ENCODE data around the gene C17orf107. TPM values are rescaled to one million over a fixed set of nuclear protein-coding genes. Genes with fewer than 3 reads are reported as not detected.
"Not testable (repeated sequence)": the region's sequence is repeated elsewhere in the genome, so short reads cannot be mapped to it uniquely, and the experiment has no call there.

The C17orf107 gene
- total and polyA plus RNA-seq, 3 experiments from 2014 or later = 2.0 to 2.3 (median 2.2) TPM

DNA sequence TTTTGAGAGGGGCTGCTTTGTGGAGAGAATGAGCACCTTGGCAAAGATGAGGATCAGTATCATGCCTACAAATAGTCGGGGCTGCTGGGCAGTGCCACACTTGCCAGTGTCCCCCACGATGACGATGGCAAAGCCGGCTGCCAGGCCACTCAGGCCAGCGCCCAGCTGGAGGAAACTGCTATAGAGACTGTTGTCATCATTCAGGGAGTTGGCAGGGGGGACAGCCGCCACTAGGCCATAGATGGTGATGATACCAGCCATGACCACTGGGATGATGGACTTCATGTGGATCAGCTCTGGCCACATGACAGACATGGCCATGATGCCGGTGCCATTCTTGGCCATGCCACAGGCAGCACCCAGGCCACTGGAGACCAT is 42.4 kb upstream of the C17orf107 start:
- no peak overlapping the region for H3K4me3 ChIP-seq (ENCODE audit: low read length)
- no peaks in the 10 kb centered on the region for H3K27me3 ChIP-seq (ENCODE audit: insufficient read depth, low read length, poor library complexity, severe bottlenecking)
- no peak overlapping the region for H3K27ac ChIP-seq (ENCODE audit: low read depth, low read length)
- Mint-ChIP-seq H3K36me3 (peaks cover 0 to 47% (median 13%) of the 10 kb centered on the region in 3 donors), H3K9me3 (peaks cover 0 to 12% (median 4%) of the 10 kb centered on the region in 5 donors), H3K4me1 (peaks cover 36 to 54% (median 44%) of the 10 kb centered on the region in 3 donors), H3K4me3 (peak overlapping the region in 1 of 7 donors; percentile 35), H3K27ac (no peak overlapping the region), H3K27me3 (peaks cover 0 to 4% of the 10 kb centered on the region in 2 donors)
- ChIA-PET POLR2A (no interaction called here), CTCF (no interaction called here)
- peaks cover 6% of the 10 kb centered on the region for H3K36me3 ChIP-seq (ENCODE audit: insufficient read depth, low read length)
- no peak for DNase-seq
- no peaks in the 10 kb centered on the region for H3K9me3 ChIP-seq (ENCODE audit: low read length)
- H3K4me1 ChIP-seq (ENCODE audit: insufficient read depth, low read length) = peaks cover 6% of the 10 kb centered on the region

DNA sequence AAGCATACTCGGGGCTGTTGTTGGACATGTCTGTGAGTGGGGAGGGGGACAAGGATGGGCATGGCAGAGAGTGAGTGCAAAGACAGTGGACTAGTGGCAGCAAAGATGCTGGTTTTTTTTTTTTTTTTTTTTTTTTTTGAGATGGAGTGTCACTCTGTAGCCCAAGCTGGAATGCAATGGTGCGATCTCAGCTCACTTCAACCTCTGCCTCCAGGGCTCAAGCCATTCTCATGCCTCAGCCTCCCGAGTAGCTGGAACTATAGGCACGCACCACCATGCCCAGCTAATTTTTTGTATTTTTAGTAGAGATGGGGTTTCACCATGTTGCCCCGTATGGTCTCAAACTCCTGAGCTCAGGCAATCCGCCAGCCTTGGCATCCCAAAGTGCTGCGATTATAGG is 42.0 kb upstream of the C17orf107 start:
- H3K4me3 ChIP-seq (ENCODE audit: low read length); H3K27me3 Mint-ChIP-seq; DNase-seq; H3K4me1 ChIP-seq (ENCODE audit: insufficient read depth, low read length); CTCF ChIA-PET; H3K36me3 ChIP-seq (ENCODE audit: insufficient read depth, low read length); H3K27me3 ChIP-seq (ENCODE audit: insufficient read depth, low read length, poor library complexity, severe bottlenecking); POLR2A ChIA-PET; H3K9me3 Mint-ChIP-seq; H3K27ac ChIP-seq (ENCODE audit: low read depth, low read length); H3K4me3 Mint-ChIP-seq; H3K9me3 ChIP-seq (ENCODE audit: low read length); H3K27ac Mint-ChIP-seq: not testable (repeated sequence)
- H3K36me3 Mint-ChIP-seq = peaks cover 0 to 44% (median 10%) of the 10 kb centered on the region in 3 donors
- peaks cover 32 to 52% (median 42%) of the 10 kb centered on the region in 3 donors for H3K4me1 Mint-ChIP-seq

DNA sequence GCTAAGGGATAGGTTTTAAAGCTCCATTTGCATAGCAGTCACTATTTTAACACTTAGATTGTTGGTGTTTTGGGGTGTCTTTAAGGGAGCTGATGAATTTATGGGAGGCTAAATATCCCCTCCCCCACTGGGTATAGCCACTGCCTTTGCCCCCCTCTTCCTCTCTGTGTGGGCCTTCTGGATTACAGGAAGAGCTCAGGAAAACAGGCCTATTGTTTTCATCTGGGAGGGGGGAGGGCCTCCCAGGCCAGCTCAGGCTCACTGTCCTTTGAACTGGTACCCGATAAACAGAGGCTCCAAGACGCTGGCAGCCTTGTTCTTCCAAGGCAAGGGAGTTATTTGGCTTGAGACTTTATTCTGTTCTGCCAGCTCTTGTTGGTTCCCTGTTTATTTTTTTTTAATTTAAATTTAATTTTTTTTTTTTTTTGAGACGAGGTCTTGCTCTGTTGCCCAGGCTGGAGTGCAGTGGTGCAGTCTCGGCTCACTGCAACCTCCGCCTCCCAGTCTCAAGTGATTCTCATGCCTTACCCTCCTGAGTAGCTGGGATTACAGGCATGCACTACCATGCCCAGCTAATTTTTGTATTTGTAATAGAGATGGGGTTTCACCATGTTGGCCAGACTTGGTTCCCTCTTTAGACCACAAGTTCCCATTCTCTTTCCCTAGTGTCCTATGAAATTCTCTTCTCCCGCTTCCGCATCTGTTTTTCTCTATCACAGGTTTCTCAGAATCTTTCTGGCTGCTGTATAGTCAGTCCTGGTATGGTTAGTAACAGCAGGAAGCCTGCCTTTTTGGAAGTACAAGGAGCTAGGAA is 41.1 kb upstream of the C17orf107 start:
- Mint-ChIP-seq H3K27me3 (no peaks in the 10 kb centered on the region), H3K27ac (peak overlapping the region in 2 of 8 donors; percentile 50 to 57), H3K36me3 (peaks cover 0 to 44% (median 10%) of the 10 kb centered on the region in 3 donors), H3K4me3 (no peak overlapping the region), H3K9me3 (peaks cover 0 to 4% (median 0%) of the 10 kb centered on the region in 5 donors), H3K4me1 (peaks cover 31 to 55% (median 40%) of the 10 kb centered on the region in 3 donors)
- CTCF ChIA-PET = no interaction called here
- no peak for DNase-seq
- POLR2A ChIA-PET = no interaction called here
- Histone ChIP-seq H3K27me3 (ENCODE audit: insufficient read depth, low read length, poor library complexity, severe bottlenecking) (no peaks in the 10 kb centered on the region), H3K4me3 (ENCODE audit: low read length) (no peak overlapping the region), H3K27ac (ENCODE audit: low read depth, low read length) (no peak overlapping the region), H3K4me1 (ENCODE audit: insufficient read depth, low read length) (peaks cover 6% of the 10 kb centered on the region), H3K36me3 (ENCODE audit: insufficient read depth, low read length) (peaks cover 6% of the 10 kb centered on the region), H3K9me3 (ENCODE audit: low read length) (no peaks in the 10 kb centered on the region)

DNA sequence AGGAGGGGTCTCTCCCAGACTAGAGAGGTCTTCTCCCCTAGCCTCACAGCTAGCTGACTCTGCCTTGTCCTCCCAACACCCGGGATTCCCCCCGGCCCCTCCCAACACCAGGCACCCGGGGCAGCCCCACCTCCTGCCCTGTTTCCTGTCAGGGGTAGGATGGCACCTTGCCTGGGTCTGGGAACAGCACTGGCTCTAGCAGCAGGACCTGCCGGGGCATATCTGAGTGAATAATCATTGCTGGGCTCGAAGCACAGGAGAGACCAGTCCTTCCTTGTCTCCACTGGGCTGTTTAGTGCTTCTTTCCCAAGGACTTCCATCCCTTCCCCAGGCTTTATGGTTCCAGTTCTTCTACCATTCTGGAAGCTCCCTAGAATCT is 40.5 kb upstream of the C17orf107 start:
- no peak overlapping the region for H3K4me3 Mint-ChIP-seq
- Histone ChIP-seq H3K4me1 (ENCODE audit: insufficient read depth, low read length) (peaks cover under 1% of the 10 kb centered on the region), H3K36me3 (ENCODE audit: insufficient read depth, low read length) (peaks cover 6% of the 10 kb centered on the region), H3K4me3 (ENCODE audit: low read length) (no peak overlapping the region), H3K27me3 (ENCODE audit: insufficient read depth, low read length, poor library complexity, severe bottlenecking) (no peaks in the 10 kb centered on the region), H3K9me3 (ENCODE audit: low read length) (no peaks in the 10 kb centered on the region), H3K27ac (ENCODE audit: low read depth, low read length) (no peak overlapping the region)
- no peaks in the 10 kb centered on the region for H3K27me3 Mint-ChIP-seq
- CTCF ChIA-PET = no interaction called here
- POLR2A ChIA-PET = no interaction called here
- peaks cover 28 to 51% (median 34%) of the 10 kb centered on the region in 3 donors for H3K4me1 Mint-ChIP-seq
- peaks cover 0 to 43% (median 10%) of the 10 kb centered on the region in 3 donors for H3K36me3 Mint-ChIP-seq
- DNase-seq = no peak
- H3K9me3 Mint-ChIP-seq = peaks cover 0 to 3% (median 0%) of the 10 kb centered on the region in 5 donors
- H3K27ac Mint-ChIP-seq = peak overlapping the region in 2 of 8 donors; percentile 50 to 85

DNA sequence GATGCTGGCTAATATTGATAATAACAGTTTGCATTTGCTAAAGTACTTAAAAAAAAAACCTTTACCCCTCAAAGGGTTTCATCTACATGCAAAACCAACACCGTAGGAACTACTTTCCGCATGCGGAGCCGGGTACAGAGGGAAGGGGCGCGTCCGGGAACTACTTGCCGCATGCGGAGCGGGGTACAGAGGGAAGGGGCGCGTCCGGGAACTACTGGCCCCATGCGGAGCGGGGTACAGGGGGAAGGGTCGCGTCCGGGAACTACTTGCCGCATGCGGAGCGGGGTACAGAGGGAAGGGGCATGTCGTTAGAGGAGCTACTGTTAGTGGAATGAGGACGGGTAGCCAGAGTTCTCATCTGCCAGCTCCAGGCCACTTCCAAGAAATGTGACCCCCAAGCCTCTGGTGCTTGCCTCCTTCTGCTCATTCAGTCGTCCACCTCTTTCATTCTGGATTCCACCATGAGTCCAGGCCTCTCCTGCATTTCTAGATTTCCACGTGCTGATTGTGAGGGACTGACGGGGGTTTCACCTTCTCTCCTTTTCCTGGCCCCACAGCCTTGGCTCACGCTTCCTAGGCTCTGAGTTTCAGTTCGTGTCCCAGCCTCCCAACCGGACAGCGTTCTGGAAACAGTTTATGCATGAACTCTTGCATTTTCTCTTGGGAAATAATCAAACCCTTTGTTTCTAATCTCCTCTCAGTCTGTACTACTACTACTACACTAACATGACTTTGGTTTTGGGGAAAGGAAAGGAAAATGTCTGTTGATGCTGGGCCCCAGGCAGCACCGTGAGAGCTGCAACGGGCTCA is 39.3 kb upstream of the C17orf107 start:
- no peaks in the 10 kb centered on the region for H3K27me3 Mint-ChIP-seq
- Histone ChIP-seq H3K4me1 (ENCODE audit: insufficient read depth, low read length) (no peaks in the 10 kb centered on the region), H3K4me3 (ENCODE audit: low read length) (no peak overlapping the region), H3K36me3 (ENCODE audit: insufficient read depth, low read length) (no peaks in the 10 kb centered on the region), H3K9me3 (ENCODE audit: low read length) (no peaks in the 10 kb centered on the region), H3K27me3 (ENCODE audit: insufficient read depth, low read length, poor library complexity, severe bottlenecking) (no peaks in the 10 kb centered on the region), H3K27ac (ENCODE audit: low read depth, low read length) (no peak overlapping the region)
- H3K4me1 Mint-ChIP-seq = peaks cover 22 to 45% (median 30%) of the 10 kb centered on the region in 3 donors
- CTCF ChIA-PET = no interaction called here
- H3K27ac Mint-ChIP-seq = peak overlapping the region in 1 of 8 donors; percentile 33
- H3K36me3 Mint-ChIP-seq = peaks cover 0 to 42% (median 6%) of the 10 kb centered on the region in 3 donors
- DNase-seq = no peak
- no peaks in the 10 kb centered on the region for H3K9me3 Mint-ChIP-seq
- POLR2A ChIA-PET = no interaction called here
- no peak overlapping the region for H3K4me3 Mint-ChIP-seq

DNA sequence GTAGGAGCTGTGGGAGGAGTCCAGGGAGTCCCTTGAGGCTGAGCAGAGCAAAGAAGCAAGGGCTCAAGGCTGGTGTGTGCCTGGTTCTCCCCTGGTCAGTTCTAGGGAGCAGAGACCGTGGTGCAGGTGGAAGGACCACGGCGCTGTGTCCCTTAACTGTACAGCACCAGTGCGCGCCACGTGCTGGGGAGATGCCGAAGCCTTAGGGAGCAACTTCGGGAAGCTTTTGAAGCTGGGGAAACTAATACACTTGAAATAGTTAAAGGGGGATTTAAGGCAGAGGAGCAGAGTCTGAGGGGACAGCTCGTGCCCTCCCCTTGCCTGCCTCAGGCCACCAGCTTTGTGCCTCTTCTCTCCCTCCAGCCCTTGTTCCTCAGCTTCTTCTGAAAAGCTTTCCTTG is 38.7 kb upstream of the C17orf107 start:
- H3K9me3 Mint-ChIP-seq = no peaks in the 10 kb centered on the region
- H3K4me3 Mint-ChIP-seq = no peak overlapping the region
- Histone ChIP-seq H3K4me1 (ENCODE audit: insufficient read depth, low read length) (no peaks in the 10 kb centered on the region), H3K27ac (ENCODE audit: low read depth, low read length) (no peak overlapping the region), H3K36me3 (ENCODE audit: insufficient read depth, low read length) (no peaks in the 10 kb centered on the region), H3K9me3 (ENCODE audit: low read length) (no peaks in the 10 kb centered on the region), H3K4me3 (ENCODE audit: low read length) (no peak overlapping the region), H3K27me3 (ENCODE audit: insufficient read depth, low read length, poor library complexity, severe bottlenecking) (no peaks in the 10 kb centered on the region)
- H3K4me1 Mint-ChIP-seq = peaks cover 22 to 45% (median 30%) of the 10 kb centered on the region in 3 donors
- ChIA-PET CTCF (interaction anchor here (1.8 kb wide), 1 partner anchor 71 kb away, joined by 5 read pairs; no protein-coding TSS in a partner anchor), POLR2A (no interaction called here)
- no peak overlapping the region for H3K27ac Mint-ChIP-seq
- no peaks in the 10 kb centered on the region for H3K27me3 Mint-ChIP-seq
- peaks cover 0 to 42% (median 6%) of the 10 kb centered on the region in 3 donors for H3K36me3 Mint-ChIP-seq
- DNase-seq = no peak

DNA sequence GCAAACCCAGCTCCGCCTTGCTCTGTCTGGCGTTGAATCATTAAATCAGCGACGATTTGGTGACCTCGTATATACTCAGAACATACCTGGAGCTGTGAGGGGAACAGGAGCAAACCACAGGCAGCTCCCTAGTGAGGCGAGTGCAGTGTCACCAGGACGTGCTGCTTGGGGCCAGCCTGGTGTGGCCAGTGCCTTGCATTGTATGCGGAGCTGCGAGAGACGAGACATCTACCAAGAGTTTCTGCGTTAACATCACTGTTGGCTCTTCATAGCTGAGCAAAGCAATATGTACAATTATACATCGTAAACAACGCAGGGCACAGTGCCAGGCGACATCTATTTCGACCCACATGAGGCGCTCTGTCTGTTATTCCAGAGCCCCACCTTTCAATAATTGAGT is 38.3 kb upstream of the C17orf107 start:
- Histone ChIP-seq H3K36me3 (ENCODE audit: insufficient read depth, low read length) (no peaks in the 10 kb centered on the region), H3K9me3 (ENCODE audit: low read length) (no peaks in the 10 kb centered on the region), H3K4me3 (ENCODE audit: low read length) (no peak overlapping the region), H3K27ac (ENCODE audit: low read depth, low read length) (no peak overlapping the region), H3K4me1 (ENCODE audit: insufficient read depth, low read length) (no peaks in the 10 kb centered on the region), H3K27me3 (ENCODE audit: insufficient read depth, low read length, poor library complexity, severe bottlenecking) (no peaks in the 10 kb centered on the region)
- Mint-ChIP-seq H3K9me3 (no peaks in the 10 kb centered on the region), H3K27me3 (no peaks in the 10 kb centered on the region), H3K36me3 (peaks cover 0 to 44% (median 6%) of the 10 kb centered on the region in 3 donors), H3K27ac (no peak overlapping the region), H3K4me3 (no peak overlapping the region), H3K4me1 (peaks cover 22 to 46% (median 30%) of the 10 kb centered on the region in 3 donors)
- CTCF ChIA-PET = interaction anchor here (1.8 kb wide), 1 partner anchor 71 kb away, joined by 5 read pairs; no protein-coding TSS in a partner anchor
- POLR2A ChIA-PET = no interaction called here
- no peak for DNase-seq

DNA sequence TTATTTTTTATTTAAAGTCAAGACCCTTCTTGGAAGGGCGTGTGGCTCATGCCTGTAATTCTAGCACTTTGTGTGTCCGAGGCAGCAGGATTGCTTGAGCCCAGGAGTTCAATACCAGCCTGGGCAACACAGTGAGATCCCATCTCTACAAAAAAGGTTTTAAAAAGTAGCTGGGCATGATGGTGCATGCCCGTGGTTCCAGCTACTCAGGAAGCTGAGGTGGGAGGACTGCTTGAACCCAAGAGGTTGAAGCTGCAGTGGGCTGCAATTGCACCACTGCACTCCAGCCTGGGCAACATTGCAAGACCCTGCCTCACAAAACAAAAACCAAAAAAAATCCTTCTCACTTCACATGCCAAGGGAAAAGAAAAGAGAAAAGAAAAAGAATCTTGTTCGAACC is 36.6 kb upstream of the C17orf107 start:
- H3K4me3 Mint-ChIP-seq = no peak overlapping the region
- Histone ChIP-seq H3K4me1 (ENCODE audit: insufficient read depth, low read length) (no peaks in the 10 kb centered on the region), H3K9me3 (ENCODE audit: low read length) (no peaks in the 10 kb centered on the region), H3K27me3 (ENCODE audit: insufficient read depth, low read length, poor library complexity, severe bottlenecking) (no peaks in the 10 kb centered on the region), H3K4me3 (ENCODE audit: low read length) (no peak overlapping the region), H3K36me3 (ENCODE audit: insufficient read depth, low read length) (no peaks in the 10 kb centered on the region), H3K27ac (ENCODE audit: low read depth, low read length) (no peak overlapping the region)
- H3K9me3 Mint-ChIP-seq = no peaks in the 10 kb centered on the region
- POLR2A ChIA-PET = no interaction called here
- H3K27me3 Mint-ChIP-seq = no peaks in the 10 kb centered on the region
- H3K36me3 Mint-ChIP-seq = peaks cover 0 to 30% (median 6%) of the 10 kb centered on the region in 3 donors
- peaks cover 14 to 32% (median 17%) of the 10 kb centered on the region in 3 donors for H3K4me1 Mint-ChIP-seq
- no peak for DNase-seq
- CTCF ChIA-PET = no interaction called here
- H3K27ac Mint-ChIP-seq = no peak overlapping the region
